ENCODE results near the gene SEC24A.
A peak's percentile ranks its signal among the peaks of the same experiment; 100 is the strongest.
"Not testable (repeated sequence)": the region's sequence is repeated elsewhere in the genome, so short reads cannot be mapped to it uniquely, and the experiment has no call there.

SEC24A gene

GRCh38 chr5:134648425-134649162, at the start of gene SEC24A:
TSS of gene SEC24A (plus strand) at chr5:134648785. CDS start at chr5:134649077, 292 bp downstream.
- peak; percentile 92 for DNase-seq (ENCODE audit: low spot score)

GRCh38 chr5:134599820-134600219, 48.8 kb upstream of the SEC24A start:
- DNase-seq (ENCODE audit: low spot score): not testable (repeated sequence)

GRCh38 chr5:134600600-134600999, 48.0 kb upstream of the SEC24A start:
- no peak for DNase-seq (ENCODE audit: low spot score)

- no peak for DNase-seq (ENCODE audit: low spot score)
Observed at GRCh38 chr5:134603059-134603458, 45.5 kb upstream of the SEC24A start.

GRCh38 chr5:134604908-134605307, 43.7 kb upstream of the SEC24A start:
- no peak for DNase-seq (ENCODE audit: low spot score)

- DNase-seq (ENCODE audit: low spot score): no peak
Observed at GRCh38 chr5:134606726-134607125, 41.9 kb upstream of the SEC24A start.

GRCh38 chr5:134608555-134608954, 40.0 kb upstream of the SEC24A start:
- no peak for DNase-seq (ENCODE audit: low spot score)

GRCh38 chr5:134609232-134609851, 39.2 kb upstream of the SEC24A start:
- no peak for DNase-seq (ENCODE audit: low spot score)

- DNase-seq (ENCODE audit: low spot score): no peak
Observed at GRCh38 chr5:134610725-134611124, 37.9 kb upstream of the SEC24A start.

- DNase-seq (ENCODE audit: low spot score): no peak
Observed at GRCh38 chr5:134611515-134611914, 37.1 kb upstream of the SEC24A start.

- no peak for DNase-seq (ENCODE audit: low spot score)
Observed at GRCh38 chr5:134614450-134615085, 34.0 kb upstream of the SEC24A start.

GRCh38 chr5:134620634-134621033, 28.0 kb upstream of the SEC24A start:
- no peak for DNase-seq (ENCODE audit: low spot score)

GRCh38 chr5:134625559-134625958, 23.0 kb upstream of the SEC24A start:
- DNase-seq (ENCODE audit: low spot score): no peak

- DNase-seq (ENCODE audit: low spot score): no peak
Observed at GRCh38 chr5:134626369-134627014, 22.1 kb upstream of the SEC24A start.

GRCh38 chr5:134634227-134634626, 14.4 kb upstream of the SEC24A start:
- DNase-seq (ENCODE audit: low spot score): no peak

GRCh38 chr5:134635366-134635765, 13.2 kb upstream of the SEC24A start:
- DNase-seq (ENCODE audit: low spot score): not testable (repeated sequence)

GRCh38 chr5:134637116-134637721, 11.4 kb upstream of the SEC24A start:
- no peak for DNase-seq (ENCODE audit: low spot score)

- DNase-seq (ENCODE audit: low spot score): no peak
Observed at GRCh38 chr5:134638760-134639201, 9.8 kb upstream of the SEC24A start.

GRCh38 chr5:134642931-134643530, 5.6 kb upstream of the SEC24A start:
- no peak for DNase-seq (ENCODE audit: low spot score)

GRCh38 chr5:134647750-134648424, 698 bp upstream of the SEC24A start:
- no peak for DNase-seq (ENCODE audit: low spot score)

GRCh38 chr5:134649163-134649835, 714 bp downstream of the SEC24A start:
- DNase-seq (ENCODE audit: low spot score): peak; percentile 64

All from left forelimb (tissue), 1 donor.